Subcutaneous abdominal adipose tissue (tissue), 5 donors: ENCODE measurements around the gene DAB2IP.

Experiments
- H3K27ac ChIP-seq: one replicate; pipeline ENCODE4 v1.7.0; 2013; ENCODE audit warnings: low read depth, mild to moderate bottlenecking, inconsistent platforms, low read length, moderate library complexity
- H3K27me3 ChIP-seq, 5 donors: one replicate each; pipeline ENCODE4 v1.7.0; 2013; ENCODE audit warnings: low read length in 5 of 5, inconsistent platforms in 1 of 5; ENCODE audit not compliant: control insufficient read depth in 5 of 5, insufficient read depth in 4 of 5
- H3K36me3 ChIP-seq, 5 donors: one replicate each; pipeline ENCODE4 v1.7.0; 2013; ENCODE audit warnings: low read length in 5 of 5; ENCODE audit not compliant: control insufficient read depth in 5 of 5, insufficient read depth in 5 of 5
- H3K4me1 ChIP-seq, 5 donors: one replicate each; pipeline ENCODE4 v1.7.0; 2013; ENCODE audit warnings: low read length in 5 of 5, mild to moderate bottlenecking in 3 of 5, moderate library complexity in 1 of 5; ENCODE audit not compliant: control insufficient read depth in 5 of 5, insufficient read depth in 5 of 5
- H3K4me3 ChIP-seq, 5 donors: one replicate each; pipeline ENCODE4 v1.7.0; 2013; ENCODE audit warnings: low read length in 5 of 5, low read depth in 1 of 5
- H3K9ac ChIP-seq, 5 donors: one replicate each; pipeline ENCODE4 v1.7.0; 2013; ENCODE audit warnings: low read length in 5 of 5, mild to moderate bottlenecking in 4 of 5, moderate library complexity in 3 of 5
- H3K9me3 ChIP-seq, 5 donors: one replicate each; pipeline ENCODE4 v1.7.0; 2013; ENCODE audit warnings: low read length in 5 of 5; ENCODE audit not compliant: control insufficient read depth in 5 of 5
- donor health status: healthy.
- donor health status: healthy.
- donor health status: healthy.
- donor health status: healthy.
- donor health status: healthy.

DAB2IP gene

GRCh38 chr9:121797081-121797480 lies 145.6 kb downstream of the DAB2IP start:
- no peaks in the 10 kb centered on the region for H3K9me3 ChIP-seq
- no peak overlapping the region for H3K9ac ChIP-seq
- no peak overlapping the region for H3K4me3 ChIP-seq
- H3K36me3 ChIP-seq, result no peaks in the 10 kb centered on the region
- no peak overlapping the region for H3K27ac ChIP-seq
- no peaks in the 10 kb centered on the region for H3K4me1 ChIP-seq
- H3K27me3 ChIP-seq, result no peaks in the 10 kb centered on the region

- Histone ChIP-seq H3K9ac (no peak overlapping the region), H3K27me3 (peaks cover 0 to 3% (median 0%) of the 10 kb centered on the region in 5 donors), H3K9me3 (no peaks in the 10 kb centered on the region), H3K4me3 (no peak overlapping the region), H3K27ac (no peak overlapping the region), H3K4me1 (no peaks in the 10 kb centered on the region), H3K36me3 (no peaks in the 10 kb centered on the region)
These were observed 147.5 kb downstream of the DAB2IP start for GRCh38 chr9:121798941-121799340.

- Histone ChIP-seq H3K36me3 (no peaks in the 10 kb centered on the region), H3K9me3 (peaks cover 0 to 4% (median 3%) of the 10 kb centered on the region in 5 donors), H3K4me1 (no peaks in the 10 kb centered on the region), H3K27me3 (peaks cover 0 to 3% (median 0%) of the 10 kb centered on the region in 5 donors), H3K9ac (no peak overlapping the region), H3K4me3 (no peak overlapping the region), H3K27ac (no peak overlapping the region)
These were observed 148.9 kb downstream of the DAB2IP start for GRCh38 chr9:121800376-121800775.

GRCh38 chr9:121801579-121801978 lies 150.1 kb downstream of the DAB2IP start:
- Histone ChIP-seq H3K9me3 (peaks cover 0 to 4% (median 3%) of the 10 kb centered on the region in 5 donors), H3K36me3 (no peaks in the 10 kb centered on the region), H3K4me1 (no peaks in the 10 kb centered on the region), H3K9ac (no peak overlapping the region), H3K27me3 (peaks cover 0 to 3% (median 0%) of the 10 kb centered on the region in 5 donors), H3K4me3 (no peak overlapping the region), H3K27ac (no peak overlapping the region)

- H3K4me3 ChIP-seq, result no peak overlapping the region
- no peak overlapping the region for H3K9ac ChIP-seq
- no peaks in the 10 kb centered on the region for H3K4me1 ChIP-seq
- H3K36me3 ChIP-seq, result no peaks in the 10 kb centered on the region
- H3K27me3 ChIP-seq, result peaks cover 0 to 3% (median 0%) of the 10 kb centered on the region in 5 donors
- no peak overlapping the region for H3K27ac ChIP-seq
- peaks cover 0 to 4% (median 3%) of the 10 kb centered on the region in 5 donors for H3K9me3 ChIP-seq
These were observed 151.3 kb downstream of the DAB2IP start for GRCh38 chr9:121802753-121803152.

GRCh38 chr9:121807069-121807822 lies 155.8 kb downstream of the DAB2IP start:
- H3K4me1 ChIP-seq, result no peaks in the 10 kb centered on the region
- H3K4me3 ChIP-seq, result no peak overlapping the region
- H3K27me3 ChIP-seq, result peaks cover 0 to 3% (median 0%) of the 10 kb centered on the region in 5 donors
- H3K9me3 ChIP-seq, result peaks cover 0 to 4% (median 3%) of the 10 kb centered on the region in 5 donors
- no peaks in the 10 kb centered on the region for H3K36me3 ChIP-seq
- no peak overlapping the region for H3K9ac ChIP-seq
- no peak overlapping the region for H3K27ac ChIP-seq

GRCh38 chr9:121807823-121808278 lies 156.4 kb downstream of the DAB2IP start:
- no peak overlapping the region for H3K27ac ChIP-seq
- no peaks in the 10 kb centered on the region for H3K4me1 ChIP-seq
- peaks cover 0 to 2% (median 0%) of the 10 kb centered on the region in 5 donors for H3K27me3 ChIP-seq
- H3K9ac ChIP-seq, result no peak overlapping the region
- no peak overlapping the region for H3K4me3 ChIP-seq
- peaks cover 0 to 4% (median 3%) of the 10 kb centered on the region in 5 donors for H3K9me3 ChIP-seq
- no peaks in the 10 kb centered on the region for H3K36me3 ChIP-seq

- H3K9ac ChIP-seq, result no peak overlapping the region
- peaks cover 0 to 4% (median 3%) of the 10 kb centered on the region in 5 donors for H3K9me3 ChIP-seq
- peaks cover 0 to 2% (median 0%) of the 10 kb centered on the region in 5 donors for H3K27me3 ChIP-seq
- H3K27ac ChIP-seq, result no peak overlapping the region
- no peaks in the 10 kb centered on the region for H3K36me3 ChIP-seq
- no peak overlapping the region for H3K4me3 ChIP-seq
- no peaks in the 10 kb centered on the region for H3K4me1 ChIP-seq
These were observed 157.3 kb downstream of the DAB2IP start for GRCh38 chr9:121808781-121809180.

- H3K27me3 ChIP-seq, result peaks cover 0 to 2% (median 0%) of the 10 kb centered on the region in 5 donors
- peaks cover 0 to 3% (median 0%) of the 10 kb centered on the region in 5 donors for H3K9me3 ChIP-seq
- H3K36me3 ChIP-seq, result no peaks in the 10 kb centered on the region
- H3K4me1 ChIP-seq, result peaks cover 0 to under 1% (median 0%) of the 10 kb centered on the region in 5 donors
- H3K4me3 ChIP-seq, result no peak overlapping the region
- no peak overlapping the region for H3K27ac ChIP-seq
- no peak overlapping the region for H3K9ac ChIP-seq
These were observed 158.1 kb downstream of the DAB2IP start for GRCh38 chr9:121809356-121810050.

GRCh38 chr9:121810489-121810888 lies 159.1 kb downstream of the DAB2IP start:
- Histone ChIP-seq H3K9ac (no peak overlapping the region), H3K4me3 (no peak overlapping the region), H3K27me3 (peaks cover 0 to 2% (median 0%) of the 10 kb centered on the region in 5 donors), H3K9me3 (no peaks in the 10 kb centered on the region), H3K27ac (no peak overlapping the region), H3K36me3 (no peaks in the 10 kb centered on the region), H3K4me1 (peaks cover 0 to 4% (median 0%) of the 10 kb centered on the region in 5 donors)
